Osteocyte (in vitro differentiated cells): ENCODE data around the gene NCAPD2. TPM values are rescaled to one million over a fixed set of nuclear protein-coding genes. Genes with fewer than 3 reads are reported as not detected.
"Not testable (repeated sequence)": the region's sequence is repeated elsewhere in the genome, so short reads cannot be mapped to it uniquely, and the experiment has no call there.

Experiments
- DNase-seq: peaks from one replicate; pipeline ENCODE4 v3.0.0; 2021; ENCODE audit warnings: mixed read lengths; ENCODE audit not compliant: unreplicated experiment; ENCODE audit errors: extremely low spot score
- H3K27ac Mint-ChIP-seq: one replicate; pipeline ENCODE4 v1.8.0; 2021; ENCODE audit warnings: mild to moderate bottlenecking, mixed read lengths; ENCODE audit not compliant: unreplicated experiment
- H3K27me3 Mint-ChIP-seq: one replicate; pipeline ENCODE4 v1.8.0; 2021; ENCODE audit warnings: mixed read lengths; ENCODE audit not compliant: unreplicated experiment
- H3K36me3 Mint-ChIP-seq: one replicate; pipeline ENCODE4 v1.8.0; 2021; ENCODE audit warnings: mixed read lengths; ENCODE audit not compliant: unreplicated experiment
- H3K4me1 Mint-ChIP-seq: one replicate; pipeline ENCODE4 v1.8.0; 2021; ENCODE audit warnings: mixed read lengths; ENCODE audit not compliant: unreplicated experiment
- H3K4me3 Mint-ChIP-seq: one replicate; pipeline ENCODE4 v1.8.0; 2021; ENCODE audit warnings: mild to moderate bottlenecking, moderate library complexity, mixed read lengths; ENCODE audit not compliant: unreplicated experiment
- H3K9me3 Mint-ChIP-seq: one replicate; pipeline ENCODE4 v1.8.0; 2021; ENCODE audit warnings: mixed read lengths; ENCODE audit not compliant: unreplicated experiment
- total RNA-seq: library from RNA; stranded (reverse); gene quantifications from 2 replicates; pipeline ENCODE4 v1.2.1, GENCODE V29; 2021
- TF ChIP-seq, protein P1 (sequence below): fragments of 200-600 bp; sonication (generic); IDR thresholded peaks from 2 replicates; pipeline ENCODE4 v1.5.0; 2021; ENCODE audit warnings: antibody characterized with exemption, mild to moderate bottlenecking, moderate library complexity

The NCAPD2 gene
- total RNA-seq, 1 donor from 2014 or later, result 36.9 TPM

GRCh38 chr12:6478416-6478815 lies 15.5 kb upstream of the NCAPD2 start:
- H3K27me3 Mint-ChIP-seq, result peaks cover 3% of the 10 kb centered on the region
- H3K36me3 Mint-ChIP-seq, result peaks cover 1% of the 10 kb centered on the region
- TF ChIP-seq, protein P1, sequence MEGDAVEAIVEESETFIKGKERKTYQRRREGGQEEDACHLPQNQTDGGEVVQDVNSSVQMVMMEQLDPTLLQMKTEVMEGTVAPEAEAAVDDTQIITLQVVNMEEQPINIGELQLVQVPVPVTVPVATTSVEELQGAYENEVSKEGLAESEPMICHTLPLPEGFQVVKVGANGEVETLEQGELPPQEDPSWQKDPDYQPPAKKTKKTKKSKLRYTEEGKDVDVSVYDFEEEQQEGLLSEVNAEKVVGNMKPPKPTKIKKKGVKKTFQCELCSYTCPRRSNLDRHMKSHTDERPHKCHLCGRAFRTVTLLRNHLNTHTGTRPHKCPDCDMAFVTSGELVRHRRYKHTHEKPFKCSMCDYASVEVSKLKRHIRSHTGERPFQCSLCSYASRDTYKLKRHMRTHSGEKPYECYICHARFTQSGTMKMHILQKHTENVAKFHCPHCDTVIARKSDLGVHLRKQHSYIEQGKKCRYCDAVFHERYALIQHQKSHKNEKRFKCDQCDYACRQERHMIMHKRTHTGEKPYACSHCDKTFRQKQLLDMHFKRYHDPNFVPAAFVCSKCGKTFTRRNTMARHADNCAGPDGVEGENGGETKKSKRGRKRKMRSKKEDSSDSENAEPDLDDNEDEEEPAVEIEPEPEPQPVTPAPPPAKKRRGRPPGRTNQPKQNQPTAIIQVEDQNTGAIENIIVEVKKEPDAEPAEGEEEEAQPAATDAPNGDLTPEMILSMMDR, result no peak
- peaks cover 24% of the 10 kb centered on the region for H3K4me1 Mint-ChIP-seq
- no peak for DNase-seq
- no peak overlapping the region for H3K4me3 Mint-ChIP-seq
- no peaks in the 10 kb centered on the region for H3K9me3 Mint-ChIP-seq
- H3K27ac Mint-ChIP-seq, result no peak overlapping the region

GRCh38 chr12:6488240-6488639 lies 5.7 kb upstream of the NCAPD2 start:
- Mint-ChIP-seq H3K4me3 (no peak overlapping the region), H3K27ac (no peak overlapping the region), H3K27me3 (no peaks in the 10 kb centered on the region), H3K4me1 (peaks cover 10% of the 10 kb centered on the region), H3K9me3 (no peaks in the 10 kb centered on the region), H3K36me3 (no peaks in the 10 kb centered on the region)
- DNase-seq, result no peak
- TF ChIP-seq, protein P1, result no peak

- DNase-seq, result no peak
- Mint-ChIP-seq H3K9me3 (no peaks in the 10 kb centered on the region), H3K27me3 (no peaks in the 10 kb centered on the region), H3K27ac (no peak overlapping the region), H3K36me3 (no peaks in the 10 kb centered on the region), H3K4me3 (no peak overlapping the region), H3K4me1 (peaks cover 13% of the 10 kb centered on the region)
- TF ChIP-seq, protein P1, result no peak
Observed at GRCh38 chr12:6489449-6489848, 4.5 kb upstream of the NCAPD2 start.

DNA sequence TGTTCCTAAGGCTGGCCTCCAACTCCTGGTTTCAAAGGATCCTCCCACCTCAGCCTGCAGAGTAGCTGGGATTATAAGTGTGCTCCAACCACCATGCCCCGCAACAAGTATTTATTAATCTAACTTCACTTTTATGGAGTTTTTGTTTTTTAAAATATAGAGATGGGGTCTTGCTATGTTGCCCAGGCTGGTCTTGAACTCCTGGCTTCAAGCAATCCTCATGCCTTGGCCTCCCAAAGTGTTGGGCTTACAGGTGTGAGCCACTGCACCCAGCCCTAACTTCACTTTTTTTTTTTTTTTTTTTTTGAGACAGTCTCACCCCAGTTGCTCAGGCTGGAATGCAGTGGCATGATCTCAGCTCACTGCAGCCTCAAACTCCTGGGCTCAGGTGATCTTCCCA lies 3.2 kb upstream of the NCAPD2 start:
- H3K27me3 Mint-ChIP-seq, H3K4me3 Mint-ChIP-seq, H3K36me3 Mint-ChIP-seq, H3K9me3 Mint-ChIP-seq, H3K27ac Mint-ChIP-seq, DNase-seq: not testable (repeated sequence)
- H3K4me1 Mint-ChIP-seq, result peaks cover 24% of the 10 kb centered on the region

- H3K4me1 Mint-ChIP-seq, result peaks cover 24% of the 10 kb centered on the region
- H3K27ac Mint-ChIP-seq, result peak within 1 kb of the TSS; percentile 95
- no peaks in the 10 kb centered on the region for H3K9me3 Mint-ChIP-seq
- peaks cover 3% of the 10 kb centered on the region for H3K36me3 Mint-ChIP-seq
- peak within 1 kb of the TSS; percentile 95 for H3K4me3 Mint-ChIP-seq
- no peaks in the 10 kb centered on the region for H3K27me3 Mint-ChIP-seq
- peak; percentile 99 for DNase-seq
- TF ChIP-seq, protein P1, result no peak
Observed at GRCh38 chr12:6492838-6493496, 935 bp upstream of the NCAPD2 start, which contains the start of gene MRPL51. Gene MRPL51 (minus strand): TSS chr12:6493262. CDS start chr12:6493136, 126 bp downstream.
